ENCODE measurements around the gene THOC3. TPM values are rescaled to one million over a fixed set of nuclear protein-coding genes. Genes with fewer than 3 reads are reported as not detected.
"Not testable (repeated sequence)": the region's sequence is repeated elsewhere in the genome, so short reads cannot be mapped to it uniquely, and the experiment has no call there.

THOC3 gene
- total and polyA plus RNA-seq, 2 of the 8 experiments (the other 6 are each of a cell fraction or from before 2014, with no cell fraction given), result 60.2 to 82.7 TPM

DNA sequence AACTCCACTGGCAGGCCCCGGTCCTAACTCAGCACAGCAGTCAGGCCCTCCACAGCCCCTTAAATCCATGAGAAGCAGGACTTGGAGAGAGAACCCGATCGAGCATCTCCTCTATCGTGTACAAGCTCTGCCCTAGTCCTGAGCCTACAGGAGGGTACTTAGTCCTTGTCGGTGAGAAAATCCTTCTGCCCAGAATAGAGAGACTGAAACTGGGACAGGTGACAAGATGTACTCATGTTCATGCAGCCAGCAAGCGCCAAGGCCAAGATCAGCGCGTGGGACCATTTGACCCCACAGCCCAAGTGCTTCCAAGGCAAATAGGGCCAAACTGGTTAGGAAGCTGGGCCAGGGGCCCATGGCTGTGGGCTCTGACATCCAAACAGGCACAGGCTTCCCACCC is 15.3 kb downstream of the THOC3 start:
- H4K5ac ChIP-seq (ENCODE audit: insufficient read length, low read depth, low read length); H2BK12ac ChIP-seq (ENCODE audit: low read depth, low read length); H3K4ac ChIP-seq (replicated peaks; ENCODE audit: insufficient read length, low read depth, low read length); H4K91ac ChIP-seq (replicated peaks; ENCODE audit: insufficient read length, low read length); FAIRE-seq; H3K4me2 ChIP-seq (ENCODE audit: insufficient read depth in 1 of 2, low read depth in 2 of 2, low read length in 2 of 2); H4K20me1 ChIP-seq (replicated peaks in 1 of 2; ENCODE audit: control insufficient read depth in 1 of 2, insufficient read depth in 2 of 2, low read length in 2 of 2); CTCF ChIA-PET (ENCODE audit: partially characterized antibody); H3K36me3 ChIP-seq (ENCODE audit: control insufficient read depth in 2 of 4, insufficient read depth in 4 of 4, low read length in 3 of 4); H3K23me2 ChIP-seq (ENCODE audit: low read depth, low read length); H3K4me1 ChIP-seq (replicated peaks in 1 of 4; ENCODE audit: control insufficient read depth in 3 of 4, insufficient read depth in 4 of 4, low read length in 3 of 4); H3K27me3 ChIP-seq (replicated peaks in 1 of 4; ENCODE audit: control insufficient read depth in 3 of 4, extremely low read depth in 1 of 4, insufficient read depth in 3 of 4, low read length in 3 of 4); H3K79me1 ChIP-seq (ENCODE audit: low read depth, low read length); H3K27ac ChIP-seq (ENCODE audit: low read depth, low read length); H2AFZ ChIP-seq (ENCODE audit: low read length); H3K14ac ChIP-seq (ENCODE audit: insufficient read length); H3K23ac ChIP-seq (ENCODE audit: insufficient read length); H3K4me3 ChIP-seq (ENCODE audit: extremely low read depth in 1 of 4, insufficient read depth in 2 of 4, low read depth in 3 of 4, low read length in 4 of 4); H2BK15ac ChIP-seq (ENCODE audit: low read length); H3K9me3 ChIP-seq (ENCODE audit: insufficient read depth in 2 of 2, low read depth in 1 of 2, low read length in 1 of 2); H4K8ac ChIP-seq (ENCODE audit: extremely low read depth, insufficient read depth, low read length); H2BK20ac ChIP-seq (ENCODE audit: low read length); H2AK5ac ChIP-seq (ENCODE audit: low read depth, low read length); H2BK5ac ChIP-seq (ENCODE audit: low read depth, low read length); H3K79me2 ChIP-seq (ENCODE audit: control insufficient read depth in 1 of 2, insufficient read depth in 2 of 2, low read length in 2 of 2); POLR2A ChIA-PET (ENCODE audit: partially characterized antibody); H3K18ac ChIP-seq (ENCODE audit: extremely low read depth, low read length); DNase-seq (ENCODE audit: low read depth in 1 of 2, low spot score in 2 of 2); H2BK120ac ChIP-seq (replicated peaks; ENCODE audit: low read depth, low read length); H3K56ac ChIP-seq (replicated peaks; ENCODE audit: insufficient read length, low read depth, low read length): not testable (repeated sequence)
- 88% methylated on average over 3 of the region's 8 CpGs; no CpG with 5 or more reads in 1 of the 2 experiments for WGBS, 2 experiments (ENCODE audit: extremely low coverage in 1 of 2, insufficient coverage in 1 of 2, insufficient read length in 1 of 2, insufficient replicate concordance in 2 of 2, low coverage in 1 of 2, low lambda C conversion rate in 2 of 2, missing lambda C conversion rate in 1 of 2)
- H3K9ac ChIP-seq (replicated peaks in 1 of 4; ENCODE audit: extremely low read depth in 1 of 4, low read depth in 3 of 4, low read length in 3 of 4), result peak overlapping the region in 1 of 4 experiments; percentile 34; a peak in 1 of 7 replicates

DNA sequence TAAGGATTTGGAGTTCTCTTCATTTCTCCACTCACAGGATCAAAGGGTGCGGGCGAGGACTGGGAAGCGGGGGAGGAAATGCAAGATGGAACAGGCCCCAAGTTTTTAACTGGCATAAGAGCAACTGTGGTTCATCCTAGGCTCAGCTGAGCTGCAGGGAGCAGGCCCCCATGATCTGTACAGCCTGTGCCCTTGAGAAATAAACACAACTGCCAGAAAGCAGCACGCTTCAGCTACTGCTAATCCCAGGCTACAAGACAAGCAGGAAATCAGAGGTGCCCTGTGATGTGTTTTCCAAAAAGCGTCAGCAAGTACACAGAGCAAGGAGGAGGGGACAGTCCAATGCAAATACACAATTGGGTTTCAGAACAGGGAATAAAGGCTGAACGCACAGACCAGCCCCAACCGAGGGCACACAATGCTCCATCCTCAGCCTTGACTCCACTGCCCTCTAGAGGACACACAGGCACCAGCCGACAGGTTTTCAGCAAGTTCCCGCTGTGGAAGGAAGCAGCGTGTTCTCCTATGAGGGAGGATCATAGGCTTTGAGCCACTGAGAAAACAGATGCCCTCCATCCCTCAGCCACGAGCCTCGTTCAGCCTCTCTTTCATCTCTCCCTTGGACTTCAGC is 16.7 kb downstream of the THOC3 start:
- H3K79me1 ChIP-seq (ENCODE audit: low read depth, low read length); H3K27me3 ChIP-seq (replicated peaks in 1 of 4; ENCODE audit: control insufficient read depth in 3 of 4, extremely low read depth in 1 of 4, insufficient read depth in 3 of 4, low read length in 3 of 4); H3K36me3 ChIP-seq (ENCODE audit: control insufficient read depth in 2 of 4, insufficient read depth in 4 of 4, low read length in 3 of 4); H3K18ac ChIP-seq (ENCODE audit: extremely low read depth, low read length); H3K23ac ChIP-seq (ENCODE audit: insufficient read length); H3K56ac ChIP-seq (replicated peaks; ENCODE audit: insufficient read length, low read depth, low read length); DNase-seq (ENCODE audit: low read depth in 1 of 2, low spot score in 2 of 2); H3K4me2 ChIP-seq (ENCODE audit: insufficient read depth in 1 of 2, low read depth in 2 of 2, low read length in 2 of 2); H2BK5ac ChIP-seq (ENCODE audit: low read depth, low read length); H2BK120ac ChIP-seq (replicated peaks; ENCODE audit: low read depth, low read length); H3K4me3 ChIP-seq (ENCODE audit: extremely low read depth in 1 of 4, insufficient read depth in 2 of 4, low read depth in 3 of 4, low read length in 4 of 4); H3K9ac ChIP-seq (replicated peaks in 1 of 4; ENCODE audit: extremely low read depth in 1 of 4, low read depth in 3 of 4, low read length in 3 of 4); H3K9me3 ChIP-seq (ENCODE audit: insufficient read depth in 2 of 2, low read depth in 1 of 2, low read length in 1 of 2); POLR2A ChIA-PET (ENCODE audit: partially characterized antibody); CTCF ChIA-PET (ENCODE audit: partially characterized antibody); H2AFZ ChIP-seq (ENCODE audit: low read length); H3K4ac ChIP-seq (replicated peaks; ENCODE audit: insufficient read length, low read depth, low read length); H2BK12ac ChIP-seq (ENCODE audit: low read depth, low read length); H3K4me1 ChIP-seq (replicated peaks in 1 of 4; ENCODE audit: control insufficient read depth in 3 of 4, insufficient read depth in 4 of 4, low read length in 3 of 4); H4K91ac ChIP-seq (replicated peaks; ENCODE audit: insufficient read length, low read length); H3K14ac ChIP-seq (ENCODE audit: insufficient read length); H2AK5ac ChIP-seq (ENCODE audit: low read depth, low read length); H2BK20ac ChIP-seq (ENCODE audit: low read length); H4K8ac ChIP-seq (ENCODE audit: extremely low read depth, insufficient read depth, low read length); H2BK15ac ChIP-seq (ENCODE audit: low read length); H4K5ac ChIP-seq (ENCODE audit: insufficient read length, low read depth, low read length); H3K23me2 ChIP-seq (ENCODE audit: low read depth, low read length); H3K27ac ChIP-seq (ENCODE audit: low read depth, low read length); H3K79me2 ChIP-seq (ENCODE audit: control insufficient read depth in 1 of 2, insufficient read depth in 2 of 2, low read length in 2 of 2); H4K20me1 ChIP-seq (replicated peaks in 1 of 2; ENCODE audit: control insufficient read depth in 1 of 2, insufficient read depth in 2 of 2, low read length in 2 of 2): not testable (repeated sequence)
- no CpG with 5 or more reads among the region's 12 CpGs for WGBS, 2 experiments (ENCODE audit: extremely low coverage in 1 of 2, insufficient coverage in 1 of 2, insufficient read length in 1 of 2, insufficient replicate concordance in 2 of 2, low coverage in 1 of 2, low lambda C conversion rate in 2 of 2, missing lambda C conversion rate in 1 of 2)
- FAIRE-seq, result peak; percentile 84
